ENCODE measurements around the gene SSU72. TPM values are rescaled to one million over a fixed set of nuclear protein-coding genes. Genes with fewer than 3 reads are reported as not detected.
A peak's percentile ranks its signal among the peaks of the same experiment; 100 is the strongest.
"Not testable (repeated sequence)": the region's sequence is repeated elsewhere in the genome, so short reads cannot be mapped to it uniquely, and the experiment has no call there.

Gene SSU72
- total RNA-seq, 1 experiment from 2014 or later, result 217 TPM

DNA sequence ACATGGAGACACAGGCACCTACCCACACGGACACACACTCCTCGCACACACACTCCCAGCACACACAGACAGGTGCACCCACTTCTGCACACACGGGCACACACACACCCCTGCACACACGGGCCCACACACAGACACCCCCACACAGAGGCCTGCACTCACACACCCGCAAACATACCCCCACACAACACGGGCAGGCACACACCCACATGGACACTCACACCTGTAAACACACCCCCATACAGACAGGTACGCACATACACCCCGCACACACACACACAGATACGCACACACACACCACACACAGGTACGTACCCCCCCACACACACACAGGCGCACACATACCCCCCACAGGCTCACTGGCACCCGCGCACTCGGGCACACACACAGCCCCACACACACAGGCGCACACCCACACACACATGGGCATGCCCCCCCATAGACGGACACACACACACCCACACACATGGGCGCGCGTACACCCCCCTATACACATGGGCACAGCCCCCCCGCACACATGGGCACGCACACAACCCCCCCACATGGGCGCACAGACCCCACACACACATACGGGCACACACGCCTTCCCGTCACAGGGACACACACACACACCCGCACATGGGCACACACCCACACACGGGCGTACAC, 56.6 kb downstream of the SSU72 start:
- no peak for ATAC-seq
- DNase-seq (ENCODE audit: low read depth, low spot score), result no peak
- in situ Hi-C loops (cut with HindIII; ENCODE audit: low pct_unique_long_range_greater_than_20kb, low sequenced_read_pairs), result no loop called here
- no peaks in the 10 kb centered on the region for H3K9me3 ChIP-seq (ENCODE audit: control insufficient read depth, insufficient read depth, low read depth, low read length)
- POLR2A ChIA-PET, result no interaction called here
- H3K36me3 ChIP-seq (ENCODE audit: control insufficient read depth, insufficient read depth, low read length), result no peaks in the 10 kb centered on the region; the same call in 1 of the 2 replicates
- intact Hi-C loops (cut with micrococcal nuclease; ENCODE audit: unreplicated experiment), result no loop called here
- no peaks in the 10 kb centered on the region for H3K4me1 ChIP-seq (ENCODE audit: control insufficient read depth, insufficient read depth, low read length)
- H3K27me3 ChIP-seq (ENCODE audit: control insufficient read depth, insufficient read depth, low read length), result no peaks in the 10 kb centered on the region
- CTCF ChIA-PET, result no interaction called here
- TF ChIP-seq, protein P1, sequence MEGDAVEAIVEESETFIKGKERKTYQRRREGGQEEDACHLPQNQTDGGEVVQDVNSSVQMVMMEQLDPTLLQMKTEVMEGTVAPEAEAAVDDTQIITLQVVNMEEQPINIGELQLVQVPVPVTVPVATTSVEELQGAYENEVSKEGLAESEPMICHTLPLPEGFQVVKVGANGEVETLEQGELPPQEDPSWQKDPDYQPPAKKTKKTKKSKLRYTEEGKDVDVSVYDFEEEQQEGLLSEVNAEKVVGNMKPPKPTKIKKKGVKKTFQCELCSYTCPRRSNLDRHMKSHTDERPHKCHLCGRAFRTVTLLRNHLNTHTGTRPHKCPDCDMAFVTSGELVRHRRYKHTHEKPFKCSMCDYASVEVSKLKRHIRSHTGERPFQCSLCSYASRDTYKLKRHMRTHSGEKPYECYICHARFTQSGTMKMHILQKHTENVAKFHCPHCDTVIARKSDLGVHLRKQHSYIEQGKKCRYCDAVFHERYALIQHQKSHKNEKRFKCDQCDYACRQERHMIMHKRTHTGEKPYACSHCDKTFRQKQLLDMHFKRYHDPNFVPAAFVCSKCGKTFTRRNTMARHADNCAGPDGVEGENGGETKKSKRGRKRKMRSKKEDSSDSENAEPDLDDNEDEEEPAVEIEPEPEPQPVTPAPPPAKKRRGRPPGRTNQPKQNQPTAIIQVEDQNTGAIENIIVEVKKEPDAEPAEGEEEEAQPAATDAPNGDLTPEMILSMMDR (IDR thresholded peaks at IDR 0.05), result no peak
- TF ChIP-seq SIN3A (IDR thresholded peaks at IDR 0.05; ENCODE audit: borderline replicate concordance, insufficient read depth, low read depth, low read length), result no peak
- no TSS peak for BruUV-seq (replicated peaks)
- H3K27ac ChIP-seq (ENCODE audit: low read length), result no peak overlapping the region
- H3K4me3 ChIP-seq (ENCODE audit: low read depth in 2 of 2, low read length in 2 of 2), result no peak overlapping the region

DNA sequence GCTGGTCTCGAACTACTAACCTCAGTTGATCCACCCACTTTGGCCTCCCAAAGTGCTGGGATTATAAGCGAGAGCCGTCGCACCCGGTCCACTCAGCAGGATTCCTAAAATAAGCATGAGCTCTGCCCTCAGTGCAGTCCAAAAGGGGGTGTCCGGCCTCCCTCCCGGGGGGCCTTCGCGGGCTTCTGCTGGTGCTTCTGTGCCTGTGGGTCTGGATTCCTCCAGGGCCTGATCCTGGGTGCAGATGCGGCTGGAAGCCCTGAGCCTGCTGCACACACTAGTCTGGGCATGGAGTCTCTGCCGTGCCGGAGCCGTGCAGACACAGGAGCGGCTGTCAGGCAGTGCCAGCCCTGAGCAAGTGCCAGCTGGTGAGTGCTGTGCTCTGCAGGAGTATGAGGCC, 57.7 kb downstream of the SSU72 start:
- intact Hi-C loops (cut with micrococcal nuclease; ENCODE audit: unreplicated experiment); H3K27ac ChIP-seq (ENCODE audit: low read length); BruUV-seq (replicated peaks); CTCF ChIA-PET; DNase-seq (ENCODE audit: low read depth, low spot score); ATAC-seq; H3K9me3 ChIP-seq (ENCODE audit: control insufficient read depth, insufficient read depth, low read depth, low read length); in situ Hi-C loops (cut with HindIII; ENCODE audit: low pct_unique_long_range_greater_than_20kb, low sequenced_read_pairs); H3K4me3 ChIP-seq (ENCODE audit: low read depth in 2 of 2, low read length in 2 of 2); POLR2A ChIA-PET; H3K36me3 ChIP-seq (ENCODE audit: control insufficient read depth, insufficient read depth, low read length); H3K4me1 ChIP-seq (ENCODE audit: control insufficient read depth, insufficient read depth, low read length); H3K27me3 ChIP-seq (ENCODE audit: control insufficient read depth, insufficient read depth, low read length): not testable (repeated sequence)

DNA sequence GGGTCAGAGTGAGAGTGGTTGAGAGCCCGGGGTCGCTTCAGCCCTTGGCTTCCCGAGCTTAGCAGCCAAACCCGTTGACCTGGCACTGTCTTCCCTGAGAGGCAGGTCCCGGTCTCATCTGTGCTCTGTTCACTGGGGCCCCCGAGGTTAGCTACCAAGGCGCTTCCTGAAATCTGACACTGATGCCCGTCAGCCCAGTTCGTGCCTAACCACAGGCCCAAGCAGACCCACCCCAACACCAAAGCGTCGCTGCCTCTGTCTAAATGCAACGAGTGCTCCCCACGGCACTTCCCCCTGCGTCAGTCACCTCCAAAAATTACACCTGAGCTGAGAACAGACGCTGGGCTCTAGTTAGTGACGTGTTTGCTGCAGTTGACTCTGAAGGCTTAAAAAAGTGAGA, 60.3 kb downstream of the SSU72 start:
- ATAC-seq; in situ Hi-C loops (cut with HindIII; ENCODE audit: low pct_unique_long_range_greater_than_20kb, low sequenced_read_pairs); CTCF ChIA-PET; BruUV-seq (replicated peaks); DNase-seq (ENCODE audit: low read depth, low spot score); H3K27ac ChIP-seq (ENCODE audit: low read length); POLR2A ChIA-PET; H3K4me3 ChIP-seq (ENCODE audit: low read depth in 2 of 2, low read length in 2 of 2); intact Hi-C loops (cut with micrococcal nuclease; ENCODE audit: unreplicated experiment); H3K36me3 ChIP-seq (ENCODE audit: control insufficient read depth, insufficient read depth, low read length); H3K27me3 ChIP-seq (ENCODE audit: control insufficient read depth, insufficient read depth, low read length); H3K9me3 ChIP-seq (ENCODE audit: control insufficient read depth, insufficient read depth, low read depth, low read length); H3K4me1 ChIP-seq (ENCODE audit: control insufficient read depth, insufficient read depth, low read length): not testable (repeated sequence)

DNA sequence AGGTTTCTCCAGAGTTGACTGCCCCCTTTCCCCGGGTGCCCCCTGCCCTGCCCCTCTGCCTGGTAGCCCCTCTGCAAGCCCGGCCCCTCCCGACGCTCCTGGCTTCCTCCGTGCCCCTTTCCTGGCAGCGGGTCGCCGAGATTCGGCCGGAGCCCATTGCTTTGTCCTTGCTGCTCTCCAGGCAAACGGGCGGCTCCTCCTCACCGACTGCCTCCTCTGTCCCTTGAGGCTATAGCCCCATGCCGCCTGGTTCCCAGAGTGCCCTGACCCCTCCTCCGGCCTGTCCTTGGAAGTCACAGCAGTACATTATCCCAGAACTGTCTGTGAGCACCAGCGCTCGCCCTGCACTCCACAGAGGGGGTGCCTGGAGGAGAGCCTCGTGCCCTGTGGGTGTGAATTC, 61.0 kb downstream of the SSU72 start:
- H3K27ac ChIP-seq (ENCODE audit: low read length); in situ Hi-C loops (cut with HindIII; ENCODE audit: low pct_unique_long_range_greater_than_20kb, low sequenced_read_pairs); H3K4me1 ChIP-seq (ENCODE audit: control insufficient read depth, insufficient read depth, low read length); DNase-seq (ENCODE audit: low read depth, low spot score); H3K27me3 ChIP-seq (ENCODE audit: control insufficient read depth, insufficient read depth, low read length); intact Hi-C loops (cut with micrococcal nuclease; ENCODE audit: unreplicated experiment); POLR2A ChIA-PET; CTCF ChIA-PET; H3K36me3 ChIP-seq (ENCODE audit: control insufficient read depth, insufficient read depth, low read length); ATAC-seq; BruUV-seq (replicated peaks); H3K9me3 ChIP-seq (ENCODE audit: control insufficient read depth, insufficient read depth, low read depth, low read length): not testable (repeated sequence)
- peak overlapping the region; percentile 20 to 33; a peak in 2 of 4 replicates for H3K4me3 ChIP-seq (ENCODE audit: low read depth in 2 of 2, low read length in 2 of 2)

DNA sequence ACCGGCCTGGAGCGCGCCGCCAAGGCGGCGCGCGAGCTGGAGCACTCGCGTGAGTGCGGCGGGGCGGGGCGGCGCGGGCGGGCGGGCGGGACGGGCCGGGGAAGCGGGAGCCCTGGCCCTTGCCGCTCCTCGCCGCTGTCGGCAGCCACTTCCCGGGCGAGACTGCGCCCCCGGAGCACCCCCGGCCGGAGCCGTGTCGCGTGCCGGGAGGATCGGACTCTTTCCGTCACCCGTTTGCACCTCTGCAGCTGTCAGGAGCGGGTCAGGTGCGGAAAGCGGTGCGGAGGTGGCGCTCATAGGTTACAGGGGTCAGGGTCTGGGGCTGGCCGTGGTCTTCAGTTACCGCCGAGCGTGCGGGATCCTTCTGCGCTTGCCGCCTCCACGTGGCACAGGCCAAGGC, 62.2 kb downstream of the SSU72 start:
- H3K27ac ChIP-seq (ENCODE audit: low read length); H3K27me3 ChIP-seq (ENCODE audit: control insufficient read depth, insufficient read depth, low read length); H3K36me3 ChIP-seq (ENCODE audit: control insufficient read depth, insufficient read depth, low read length); DNase-seq (ENCODE audit: low read depth, low spot score); H3K9me3 ChIP-seq (ENCODE audit: control insufficient read depth, insufficient read depth, low read depth, low read length); in situ Hi-C loops (cut with HindIII; ENCODE audit: low pct_unique_long_range_greater_than_20kb, low sequenced_read_pairs); BruUV-seq (replicated peaks); POLR2A ChIA-PET; H3K4me1 ChIP-seq (ENCODE audit: control insufficient read depth, insufficient read depth, low read length); CTCF ChIA-PET; intact Hi-C loops (cut with micrococcal nuclease; ENCODE audit: unreplicated experiment): not testable (repeated sequence)
- H3K4me3 ChIP-seq (ENCODE audit: low read depth in 2 of 2, low read length in 2 of 2), result peak overlapping the region; percentile 59 to 81
- peak; percentile 24 for ATAC-seq

Measured in Panc1 (cell line).